PFSK-1 (cell line): ENCODE data around the gene RASA3.

ENCODE experiments used
- FOXP2 ChIP-seq: optimal IDR thresholded peaks from 2 replicates; pipeline ENCODE3; 2011; ENCODE audit warnings: borderline replicate concordance, control low read depth, inconsistent platforms; ENCODE audit not compliant: insufficient read depth; ENCODE audit errors: extremely low read length, extremely low read depth
- POLR2AphosphoS5 ChIP-seq: IDR thresholded peaks from 2 replicates; pipeline ENCODE4 v1.6.1; 2012; ENCODE audit warnings: low read depth, mild to moderate bottlenecking, control low read depth, low read length, moderate library complexity
- REST ChIP-seq, 2 experiments: IDR thresholded peaks; 2 replicates each; pipeline versions ENCODE4 v1.6.1 to v1.8.0; 2011 to 2012; ENCODE audit warnings: low read depth in 2 of 2, low read length in 2 of 2, control low read depth in 1 of 2, inconsistent platforms in 1 of 2, mild to moderate bottlenecking in 1 of 2, moderate library complexity in 1 of 2; ENCODE audit not compliant: insufficient read depth in 1 of 2
- SIN3A ChIP-seq: IDR thresholded peaks from 2 replicates; pipeline ENCODE4 v1.6.1; 2012; ENCODE audit warnings: mild to moderate bottlenecking, low read length, moderate library complexity, borderline replicate concordance; ENCODE audit not compliant: insufficient read depth
- TAF1 ChIP-seq: IDR thresholded peaks from 2 replicates; pipeline ENCODE4 v1.6.1; 2012; ENCODE audit warnings: low read length, control low read depth, borderline replicate concordance; ENCODE audit not compliant: insufficient read depth

- TF ChIP-seq POLR2AphosphoS5 = no peak
- TF ChIP-seq TAF1 = no peak
- TF ChIP-seq REST (IDR thresholded peaks at IDR 0.05; ENCODE audit: insufficient read depth in 1 of 2, low read depth in 2 of 2, low read length in 2 of 2) = no peak
- no peak for TF ChIP-seq SIN3A
- no peak for TF ChIP-seq FOXP2
Observed at GRCh38 chr13:113969973-113970611, 162.3 kb downstream of the RASA3 start.
